Type B pancreatic cell (in vitro differentiated cells): ENCODE results near the gene RORB. TPM values are rescaled to one million over a fixed set of nuclear protein-coding genes. Genes with fewer than 3 reads are reported as not detected.

Experiments
- DNase-seq: peaks from one replicate; pipeline ENCODE4 v3.0.0; 2021; ENCODE audit warnings: mixed read lengths; ENCODE audit not compliant: unreplicated experiment; ENCODE audit errors: extremely low spot score
- H3K27ac Mint-ChIP-seq: 2 replicates; pipeline ENCODE4 v1.8.0; 2021; ENCODE audit warnings: mild to moderate bottlenecking, mixed read lengths
- H3K27me3 Mint-ChIP-seq: 2 replicates; pipeline ENCODE4 v1.8.0; 2021; ENCODE audit warnings: mixed read lengths
- H3K36me3 Mint-ChIP-seq: 2 replicates; pipeline ENCODE4 v1.8.0; 2021; ENCODE audit warnings: mixed read lengths
- H3K4me1 Mint-ChIP-seq: one replicate; pipeline ENCODE4 v1.8.0; 2021; ENCODE audit warnings: mixed read lengths; ENCODE audit not compliant: unreplicated experiment
- H3K4me3 Mint-ChIP-seq: 2 replicates; pipeline ENCODE4 v1.8.0; 2021; ENCODE audit warnings: mild to moderate bottlenecking, mixed read lengths
- H3K9me3 Mint-ChIP-seq: 2 replicates; pipeline ENCODE4 v1.8.0; 2021; ENCODE audit warnings: mixed read lengths
- total RNA-seq: library from RNA; stranded (reverse); gene quantifications from 2 replicates; pipeline ENCODE4 v1.2.1, GENCODE V29; 2021; ENCODE audit warnings: low replicate concordance
- TF ChIP-seq, protein P1 (sequence below): fragments of 200-600 bp; sonication (generic); conservative IDR thresholded peaks from 2 replicates; pipeline ENCODE4 v1.5.0; 2021; ENCODE audit warnings: antibody characterized with exemption, mild to moderate bottlenecking

RORB gene
- total RNA-seq, 1 donor from 2014 or later, result 1.7 TPM

- peaks cover 12% of the 10 kb centered on the region for H3K27me3 Mint-ChIP-seq
- TF ChIP-seq, protein P1, sequence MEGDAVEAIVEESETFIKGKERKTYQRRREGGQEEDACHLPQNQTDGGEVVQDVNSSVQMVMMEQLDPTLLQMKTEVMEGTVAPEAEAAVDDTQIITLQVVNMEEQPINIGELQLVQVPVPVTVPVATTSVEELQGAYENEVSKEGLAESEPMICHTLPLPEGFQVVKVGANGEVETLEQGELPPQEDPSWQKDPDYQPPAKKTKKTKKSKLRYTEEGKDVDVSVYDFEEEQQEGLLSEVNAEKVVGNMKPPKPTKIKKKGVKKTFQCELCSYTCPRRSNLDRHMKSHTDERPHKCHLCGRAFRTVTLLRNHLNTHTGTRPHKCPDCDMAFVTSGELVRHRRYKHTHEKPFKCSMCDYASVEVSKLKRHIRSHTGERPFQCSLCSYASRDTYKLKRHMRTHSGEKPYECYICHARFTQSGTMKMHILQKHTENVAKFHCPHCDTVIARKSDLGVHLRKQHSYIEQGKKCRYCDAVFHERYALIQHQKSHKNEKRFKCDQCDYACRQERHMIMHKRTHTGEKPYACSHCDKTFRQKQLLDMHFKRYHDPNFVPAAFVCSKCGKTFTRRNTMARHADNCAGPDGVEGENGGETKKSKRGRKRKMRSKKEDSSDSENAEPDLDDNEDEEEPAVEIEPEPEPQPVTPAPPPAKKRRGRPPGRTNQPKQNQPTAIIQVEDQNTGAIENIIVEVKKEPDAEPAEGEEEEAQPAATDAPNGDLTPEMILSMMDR, result no peak
- H3K4me3 Mint-ChIP-seq, result no peak overlapping the region
- no peak overlapping the region for H3K27ac Mint-ChIP-seq
- H3K4me1 Mint-ChIP-seq, result no peaks in the 10 kb centered on the region
- no peaks in the 10 kb centered on the region for H3K36me3 Mint-ChIP-seq
- no peaks in the 10 kb centered on the region for H3K9me3 Mint-ChIP-seq
- no peak for DNase-seq
Measured at GRCh38 chr9:74517188-74517587, 20.1 kb downstream of the RORB start.

- H3K27me3 Mint-ChIP-seq, result peaks cover 8% of the 10 kb centered on the region
- H3K36me3 Mint-ChIP-seq, result no peaks in the 10 kb centered on the region
- TF ChIP-seq, protein P1, result no peak
- H3K27ac Mint-ChIP-seq, result no peak overlapping the region
- H3K9me3 Mint-ChIP-seq, result no peaks in the 10 kb centered on the region
- DNase-seq, result no peak
- no peak overlapping the region for H3K4me3 Mint-ChIP-seq
- H3K4me1 Mint-ChIP-seq, result no peaks in the 10 kb centered on the region
Measured at GRCh38 chr9:74519419-74519818, 22.3 kb downstream of the RORB start.

- H3K9me3 Mint-ChIP-seq, result no peaks in the 10 kb centered on the region
- no peaks in the 10 kb centered on the region for H3K4me1 Mint-ChIP-seq
- H3K36me3 Mint-ChIP-seq, result no peaks in the 10 kb centered on the region
- DNase-seq, result no peak
- H3K4me3 Mint-ChIP-seq, result no peak overlapping the region
- H3K27ac Mint-ChIP-seq, result no peak overlapping the region
- TF ChIP-seq, protein P1, result no peak
- H3K27me3 Mint-ChIP-seq, result peaks cover 11% of the 10 kb centered on the region
Measured at GRCh38 chr9:74521009-74521408, 23.9 kb downstream of the RORB start.

GRCh38 chr9:74524289-74524688 lies 27.2 kb downstream of the RORB start:
- Mint-ChIP-seq H3K27ac (no peak overlapping the region), H3K9me3 (no peaks in the 10 kb centered on the region), H3K27me3 (peaks cover 11% of the 10 kb centered on the region), H3K4me3 (no peak overlapping the region), H3K4me1 (no peaks in the 10 kb centered on the region), H3K36me3 (no peaks in the 10 kb centered on the region)
- DNase-seq, result no peak
- TF ChIP-seq, protein P1, result no peak

DNA sequence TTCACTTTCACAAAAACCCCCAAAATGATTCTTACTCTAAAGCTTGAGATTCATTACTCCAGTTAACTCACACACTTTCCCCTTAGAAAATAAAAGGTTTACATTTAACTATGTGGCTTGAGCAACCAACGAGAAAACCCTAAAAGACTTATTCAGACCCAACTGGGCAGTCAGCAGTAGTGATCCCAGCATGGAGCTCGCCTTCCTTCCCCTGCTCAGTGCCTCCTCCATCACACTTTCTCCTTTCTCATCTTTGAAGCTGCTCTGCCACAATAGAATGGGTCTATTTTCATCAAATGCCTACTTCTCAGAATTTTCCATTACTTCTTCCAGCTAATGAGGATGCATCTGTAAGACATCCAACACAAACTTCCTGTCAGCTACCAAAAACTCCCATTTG lies 29.1 kb downstream of the RORB start:
- no peak for DNase-seq
- Mint-ChIP-seq H3K27ac (no peak overlapping the region), H3K36me3 (no peaks in the 10 kb centered on the region), H3K9me3 (no peaks in the 10 kb centered on the region), H3K4me1 (no peaks in the 10 kb centered on the region), H3K4me3 (no peak overlapping the region), H3K27me3 (peaks cover 11% of the 10 kb centered on the region)
- TF ChIP-seq, protein P1, result no peak

GRCh38 chr9:74527718-74528117 lies 30.6 kb downstream of the RORB start:
- Mint-ChIP-seq H3K9me3 (no peaks in the 10 kb centered on the region), H3K27ac (no peak overlapping the region), H3K4me3 (no peak overlapping the region), H3K27me3 (peaks cover 11% of the 10 kb centered on the region), H3K36me3 (no peaks in the 10 kb centered on the region), H3K4me1 (no peaks in the 10 kb centered on the region)
- TF ChIP-seq, protein P1, result no peak
- DNase-seq, result no peak
